Neuronal stem cell (in vitro differentiated cells): Measurements from ENCODE around the gene CA11.

Source experiments
- DNase-seq: peaks from one replicate; pipeline ENCODE4 v3.0.0-alpha.2; 2013; ENCODE audit warnings: low spot score
- H2AFZ ChIP-seq: one replicate; pipeline ENCODE4 v1.6.1; 2013; ENCODE audit warnings: mild to moderate bottlenecking, low read length, inconsistent platforms
- H2AK5ac ChIP-seq: 2 replicates; pipeline ENCODE4 v1.6.1; 2013; ENCODE audit warnings: low read depth, mild to moderate bottlenecking, inconsistent platforms, low read length, moderate library complexity, mixed read lengths
- H2BK120ac ChIP-seq: 2 replicates; pipeline ENCODE4 v1.6.1; 2013; ENCODE audit warnings: low read depth, mild to moderate bottlenecking, inconsistent platforms, low read length, moderate library complexity, mixed read lengths
- H2BK12ac ChIP-seq: one replicate; pipeline ENCODE4 v1.6.1; 2013; ENCODE audit warnings: low read length, inconsistent platforms
- H2BK15ac ChIP-seq: 2 replicates; pipeline ENCODE4 v1.6.1; 2013; ENCODE audit warnings: mild to moderate bottlenecking, low read length, inconsistent platforms, mixed read lengths
- H2BK5ac ChIP-seq: one replicate; pipeline ENCODE4 v1.6.1; 2013; ENCODE audit warnings: inconsistent platforms, mild to moderate bottlenecking, low read length, moderate library complexity
- H3K14ac ChIP-seq: one replicate; pipeline ENCODE4 v1.6.1; 2013; ENCODE audit warnings: low read length, inconsistent platforms
- H3K18ac ChIP-seq: 2 replicates; pipeline ENCODE4 v1.6.1; 2013; ENCODE audit warnings: low read length, inconsistent platforms
- H3K23ac ChIP-seq: 2 replicates; pipeline ENCODE4 v1.6.1; 2013; ENCODE audit warnings: low read depth, mild to moderate bottlenecking, mixed read lengths, low read length, inconsistent platforms; ENCODE audit not compliant: poor library complexity
- H3K27ac ChIP-seq: replicated peaks from 3 replicates; pipeline ENCODE4 v1.5.1; 2013; ENCODE audit warnings: low read length, inconsistent platforms
- H3K27me3 ChIP-seq, 3 experiments: 2 replicates each; pipeline ENCODE4 v1.6.1; 2013; ENCODE audit warnings: low read length in 3 of 3, mild to moderate bottlenecking in 2 of 3, inconsistent platforms in 1 of 3, low read depth in 1 of 3, mixed read lengths in 1 of 3, moderate library complexity in 1 of 3; ENCODE audit not compliant: control insufficient read depth in 3 of 3, insufficient read depth in 3 of 3
- H3K36me3 ChIP-seq, 2 donors: replicated peaks in 1 of 2; 2 replicates each; pipeline ENCODE4 v1.6.1; 2013; ENCODE audit warnings: low read length in 2 of 2; ENCODE audit not compliant: control insufficient read depth in 2 of 2, insufficient read depth in 2 of 2
- H3K4ac ChIP-seq: 2 replicates; pipeline ENCODE4 v1.6.1; 2013; ENCODE audit warnings: inconsistent platforms, mild to moderate bottlenecking, low read length, moderate library complexity
- H3K4me1 ChIP-seq, 2 donors: 1 replicate in 1 of 2; 2 replicates in 1 of 2; pipeline ENCODE4 v1.6.1; 2013; ENCODE audit warnings: low read length in 2 of 2, low read depth in 1 of 2; ENCODE audit not compliant: control insufficient read depth in 2 of 2, insufficient read depth in 1 of 2
- H3K4me2 ChIP-seq: one replicate; pipeline ENCODE4 v1.6.1; 2013; ENCODE audit warnings: mild to moderate bottlenecking, low read length, inconsistent platforms; ENCODE audit not compliant: insufficient read depth, poor library complexity, severe bottlenecking
- H3K4me3 ChIP-seq, 2 donors: 2 replicates each; pipeline ENCODE4 v1.5.1; 2013; ENCODE audit warnings: low read length in 2 of 2, mild to moderate bottlenecking in 2 of 2, inconsistent platforms in 1 of 2, moderate library complexity in 1 of 2
- H3K79me1 ChIP-seq: one replicate; pipeline ENCODE4 v1.6.1; 2013; ENCODE audit warnings: low read depth, mild to moderate bottlenecking, inconsistent platforms, low read length, moderate library complexity
- H3K9ac ChIP-seq: one replicate; pipeline ENCODE4 v1.6.1; 2013; ENCODE audit warnings: mild to moderate bottlenecking, low read depth, low read length, inconsistent platforms; ENCODE audit not compliant: poor library complexity
- H3K9me3 ChIP-seq, 2 donors: replicated peaks in 1 of 2; 2 replicates each; pipeline versions ENCODE3 to v1.6.1; 2013; ENCODE audit warnings: low read length in 2 of 2, mild to moderate bottlenecking in 2 of 2, inconsistent platforms in 1 of 2, low read depth in 1 of 2, mixed read lengths in 1 of 2, moderate library complexity in 1 of 2; ENCODE audit not compliant: control insufficient read depth in 2 of 2, insufficient read depth in 1 of 2
- H4K8ac ChIP-seq: one replicate; pipeline ENCODE4 v1.6.1; 2013; ENCODE audit warnings: low read depth, mild to moderate bottlenecking, inconsistent platforms, low read length, moderate library complexity
- H4K91ac ChIP-seq: one replicate; pipeline ENCODE4 v1.6.1; 2013; ENCODE audit warnings: low read length, low read depth, mild to moderate bottlenecking, inconsistent platforms; ENCODE audit not compliant: poor library complexity
- WGBS, 2 donors: extraction: QIAGEN DNeasy Blood & Tissue Kit; methylation state at CpG; one replicate each; pipeline ENCODE4 v1.1.7; 2013; ENCODE audit warnings: missing lambda C conversion rate in 2 of 2, mixed read lengths in 1 of 2; ENCODE audit not compliant: insufficient read length in 2 of 2, insufficient replicate concordance in 1 of 2; ENCODE audit errors: extremely low coverage in 2 of 2; 5-methylcytosine and 5-hydroxymethylcytosine counted together

Gene CA11

GRCh38 chr19:48676887-48677286 is 30.9 kb upstream of the CA11 start:
- WGBS, 2 donors, result no CpG with 5 or more reads among the region's 13 CpGs
- H2BK15ac ChIP-seq, result no peak overlapping the region
- no peak overlapping the region for H3K14ac ChIP-seq
- H2BK12ac ChIP-seq, result no peak overlapping the region
- peak overlapping the region; percentile 19 for H3K18ac ChIP-seq
- no peaks in the 10 kb centered on the region for H3K9me3 ChIP-seq
- no peak overlapping the region for H2AK5ac ChIP-seq
- no peak overlapping the region for H2BK120ac ChIP-seq
- no peak overlapping the region for H4K91ac ChIP-seq
- H3K23ac ChIP-seq, result no peak overlapping the region
- no peaks in the 10 kb centered on the region for H3K36me3 ChIP-seq
- no peak overlapping the region for H3K27ac ChIP-seq
- no peak overlapping the region for H3K4me2 ChIP-seq
- DNase-seq, result no peak
- peaks cover 11 to 12% of the 10 kb centered on the region in 2 donors for H3K4me1 ChIP-seq
- no peak overlapping the region for H3K4me3 ChIP-seq
- no peak overlapping the region for H3K4ac ChIP-seq
- no peaks in the 10 kb centered on the region for H3K79me1 ChIP-seq
- no peak overlapping the region for H2AFZ ChIP-seq
- no peak overlapping the region for H4K8ac ChIP-seq
- peaks cover 0 to 15% (median 6%) of the 10 kb centered on the region in 3 experiments for H3K27me3 ChIP-seq
- H3K9ac ChIP-seq, result no peak overlapping the region
- H2BK5ac ChIP-seq, result no peak overlapping the region

- Histone ChIP-seq H3K23ac (no peak overlapping the region), H3K9ac (no peak overlapping the region), H3K27ac (no peak overlapping the region), H4K91ac (no peak overlapping the region), H3K14ac (no peak overlapping the region), H2BK15ac (no peak overlapping the region), H3K79me1 (no peaks in the 10 kb centered on the region), H2BK5ac (no peak overlapping the region), H3K27me3 (peaks cover 0 to 15% (median 6%) of the 10 kb centered on the region in 3 experiments), H2BK12ac (peak overlapping the region; percentile 68), H3K36me3 (no peaks in the 10 kb centered on the region), H3K4ac (no peak overlapping the region), H3K9me3 (no peaks in the 10 kb centered on the region), H3K4me2 (no peak overlapping the region), H4K8ac (no peak overlapping the region), H2AFZ (no peak overlapping the region), H3K18ac (peak overlapping the region; percentile 62), H2AK5ac (peak overlapping the region; percentile 77), H3K4me1 (peaks cover 11 to 12% of the 10 kb centered on the region in 2 donors), H3K4me3 (no peak overlapping the region), H2BK120ac (no peak overlapping the region)
- DNase-seq, result no peak
- no CpG with 5 or more reads among the region's 17 CpGs for WGBS, 2 donors
Measured at GRCh38 chr19:48676487-48676886, 30.5 kb upstream of the CA11 start.

GRCh38 chr19:48674921-48675824 is 29.2 kb upstream of the CA11 start:
- H3K9me3 ChIP-seq, result no peaks in the 10 kb centered on the region
- H2BK5ac ChIP-seq, result no peak overlapping the region
- peak overlapping the region; percentile 12 for H2AK5ac ChIP-seq
- H4K8ac ChIP-seq, result peak overlapping the region; percentile 57
- no peak overlapping the region for H4K91ac ChIP-seq
- H3K9ac ChIP-seq, result no peak overlapping the region
- H2AFZ ChIP-seq, result peak overlapping the region; percentile 84
- no peaks in the 10 kb centered on the region for H3K36me3 ChIP-seq
- peaks cover 0 to 15% (median 6%) of the 10 kb centered on the region in 3 experiments for H3K27me3 ChIP-seq
- DNase-seq, result peak; percentile 82
- H3K23ac ChIP-seq, result no peak overlapping the region
- no peak overlapping the region for H3K4me3 ChIP-seq
- H3K4me1 ChIP-seq, result peaks cover 12 to 13% of the 10 kb centered on the region in 2 donors
- no peak overlapping the region for H2BK15ac ChIP-seq
- no peak overlapping the region for H2BK120ac ChIP-seq
- H3K14ac ChIP-seq, result no peak overlapping the region
- no CpG with 5 or more reads among the region's 28 CpGs for WGBS, 2 donors
- peak overlapping the region; percentile 6 for H3K18ac ChIP-seq
- no peaks in the 10 kb centered on the region for H3K79me1 ChIP-seq
- H2BK12ac ChIP-seq, result no peak overlapping the region
- no peak overlapping the region for H3K4me2 ChIP-seq
- H3K4ac ChIP-seq, result no peak overlapping the region
- no peak overlapping the region for H3K27ac ChIP-seq

GRCh38 chr19:48674216-48674809 is 28.3 kb upstream of the CA11 start:
- peaks cover 0 to 2% of the 10 kb centered on the region in 2 donors for H3K9me3 ChIP-seq
- no CpG with 5 or more reads among the region's 19 CpGs for WGBS, 2 donors

More at GRCh38 chr19:48674216-48674809, 28.3 kb upstream of the CA11 start:
- Histone ChIP-seq H3K4ac (no peak overlapping the region), H3K27ac (no peak overlapping the region), H3K27me3 (peaks cover 0 to 15% (median 6%) of the 10 kb centered on the region in 3 experiments), H3K18ac (peak overlapping the region; percentile 73), H2AK5ac (peak overlapping the region; percentile 71), H3K4me2 (no peak overlapping the region), H3K14ac (no peak overlapping the region), H2BK15ac (peak overlapping the region; percentile 40), H2BK5ac (peak overlapping the region; percentile 43), H3K9ac (no peak overlapping the region), H2BK12ac (no peak overlapping the region), H2AFZ (no peak overlapping the region), H3K4me3 (no peak overlapping the region), H2BK120ac (no peak overlapping the region), H3K79me1 (peaks cover 1% of the 10 kb centered on the region), H4K8ac (peak overlapping the region; percentile 29), H3K4me1 (peaks cover 12 to 13% of the 10 kb centered on the region in 2 donors), H3K23ac (no peak overlapping the region), H4K91ac (no peak overlapping the region), H3K36me3 (no peaks in the 10 kb centered on the region)
- no peak for DNase-seq
